WTC11 (cell line): ENCODE data around the gene ALS2. TPM values are rescaled to one million over a fixed set of nuclear protein-coding genes. Genes with fewer than 3 reads are reported as not detected.
"Not testable (repeated sequence)": the region's sequence is repeated elsewhere in the genome, so short reads cannot be mapped to it uniquely, and the experiment has no call there.

ENCODE experiments used
- ATAC-seq: fragments of 200-7000 bp; cut with Tn5 transposase; 2 replicates; pipeline ENCODE4 v1.10.0; 2021; ENCODE audit warnings: mild to moderate bottlenecking, moderate library complexity
- CTCF ChIA-PET: fragments of 300-600 bp; sonication (Branson Sonifier 250); formaldehyde crosslinking; loops from one replicate; lab custom pipeline; 2021; ENCODE audit warnings: antibody characterized with exemption; lab: Charles Lee
- POLR2A ChIA-PET: fragments of 350-600 bp; sonication (Branson Sonifier 250); formaldehyde crosslinking; loops from one replicate; lab custom pipeline; 2021; ENCODE audit warnings: antibody characterized with exemption; lab: Charles Lee
- DNase-seq: peaks from one replicate; pipeline ENCODE4 v3.0.0; 2021; ENCODE audit warnings: low spot score
- H3K27ac Mint-ChIP-seq: 2 replicates; pipeline ENCODE4 v1.8.0; 2021; ENCODE audit warnings: mixed read lengths
- H3K27me3 Mint-ChIP-seq: 2 replicates; pipeline ENCODE4 v1.8.0; 2021; ENCODE audit warnings: low read depth, mild to moderate bottlenecking, moderate library complexity, mixed read lengths
- H3K36me3 Mint-ChIP-seq: 2 replicates; pipeline ENCODE4 v1.8.0; 2021; ENCODE audit warnings: mixed read lengths
- H3K4me1 Mint-ChIP-seq: 2 replicates; pipeline ENCODE4 v1.8.0; 2022; ENCODE audit warnings: mixed read lengths
- H3K4me3 Mint-ChIP-seq: 2 replicates; pipeline ENCODE4 v1.8.0; 2021; ENCODE audit warnings: mild to moderate bottlenecking, moderate library complexity, mixed read lengths
- H3K9me3 Mint-ChIP-seq: 2 replicates; pipeline ENCODE4 v1.8.0; 2021; ENCODE audit warnings: mixed read lengths
- ELF4 ChIP-seq: sonication (generic); formaldehyde crosslinking; IDR thresholded peaks from 2 replicates; pipeline ENCODE4 v1.8.1; 2022; ENCODE audit warnings: low read depth, mild to moderate bottlenecking, moderate library complexity, missing genetic modification reagents
- FOXJ3 ChIP-seq: sonication (generic); formaldehyde crosslinking; IDR thresholded peaks from 2 replicates; pipeline ENCODE4 v1.9.0; 2021; ENCODE audit warnings: missing genetic modification reagents, mild to moderate bottlenecking, borderline replicate concordance
- GABPB1 ChIP-seq: sonication (generic); formaldehyde crosslinking; IDR thresholded peaks from 2 replicates; pipeline ENCODE4 v1.8.1; 2023; ENCODE audit warnings: mild to moderate bottlenecking, missing genetic modification reagents
- MXD4 ChIP-seq: fragments of 250-450 bp; sonication (Bioruptor Pico); IDR thresholded peaks from 2 replicates; pipeline ENCODE4 v1.8.0; 2021; ENCODE audit warnings: mild to moderate bottlenecking, moderate library complexity, borderline replicate concordance
- TCF7 ChIP-seq: sonication (generic); formaldehyde crosslinking; IDR thresholded peaks from 2 replicates; pipeline ENCODE4 v1.8.0; 2022; ENCODE audit warnings: mild to moderate bottlenecking, low read depth, missing genetic modification reagents, moderate library complexity
- ZNF219 ChIP-seq: sonication (generic); formaldehyde crosslinking; IDR thresholded peaks from 2 replicates; pipeline ENCODE4 v1.8.0; 2023; ENCODE audit warnings: missing genetic modification reagents, mild to moderate bottlenecking, borderline replicate concordance
- ZNF416 ChIP-seq: fragments of 250-450 bp; sonication (Bioruptor Pico); IDR thresholded peaks from 2 replicates; pipeline ENCODE4 v1.9.0; 2021; ENCODE audit warnings: mild to moderate bottlenecking, inconsistent platforms
- ZNF423 ChIP-seq: fragments of 250-450 bp; sonication (Bioruptor Pico); IDR thresholded peaks from 2 replicates; pipeline ENCODE4 v2.1.2; 2022; ENCODE audit warnings: mild to moderate bottlenecking, moderate library complexity
- total RNA-seq: library from RNA; stranded (reverse); gene quantifications from 3 replicates; pipeline ENCODE4 v1.2.3, GENCODE V29; 2021
- TF ChIP-seq, protein P1 (sequence below): sonication (generic); formaldehyde crosslinking; IDR thresholded peaks from 2 replicates; pipeline ENCODE4 v1.8.1; 2023; ENCODE audit warnings: mild to moderate bottlenecking, missing genetic modification reagents, borderline replicate concordance
- TF ChIP-seq, protein P2 (sequence below): sonication (generic); formaldehyde crosslinking; conservative IDR thresholded peaks from 2 replicates; pipeline ENCODE4 v1.8.1; 2022; ENCODE audit warnings: mild to moderate bottlenecking, missing genetic modification reagents
- TF ChIP-seq, protein P3 (sequence below): fragments of 250-450 bp; sonication (Bioruptor Pico); IDR thresholded peaks from 2 replicates; pipeline ENCODE4 v1.9.0; 2021; ENCODE audit warnings: mild to moderate bottlenecking
- TF ChIP-seq, protein P4 (sequence below): sonication (generic); formaldehyde crosslinking; IDR thresholded peaks from 2 replicates; pipeline ENCODE4 v1.8.1; 2023; ENCODE audit warnings: mild to moderate bottlenecking, missing genetic modification reagents
- TF ChIP-seq, protein P5 (sequence below): sonication (generic); formaldehyde crosslinking; IDR thresholded peaks from 2 replicates; pipeline ENCODE4 v1.8.0; 2022; ENCODE audit warnings: mild to moderate bottlenecking, missing genetic modification reagents

ALS2 gene
- total RNA-seq, 1 experiment from 2014 or later: 30.5 TPM

DNA sequence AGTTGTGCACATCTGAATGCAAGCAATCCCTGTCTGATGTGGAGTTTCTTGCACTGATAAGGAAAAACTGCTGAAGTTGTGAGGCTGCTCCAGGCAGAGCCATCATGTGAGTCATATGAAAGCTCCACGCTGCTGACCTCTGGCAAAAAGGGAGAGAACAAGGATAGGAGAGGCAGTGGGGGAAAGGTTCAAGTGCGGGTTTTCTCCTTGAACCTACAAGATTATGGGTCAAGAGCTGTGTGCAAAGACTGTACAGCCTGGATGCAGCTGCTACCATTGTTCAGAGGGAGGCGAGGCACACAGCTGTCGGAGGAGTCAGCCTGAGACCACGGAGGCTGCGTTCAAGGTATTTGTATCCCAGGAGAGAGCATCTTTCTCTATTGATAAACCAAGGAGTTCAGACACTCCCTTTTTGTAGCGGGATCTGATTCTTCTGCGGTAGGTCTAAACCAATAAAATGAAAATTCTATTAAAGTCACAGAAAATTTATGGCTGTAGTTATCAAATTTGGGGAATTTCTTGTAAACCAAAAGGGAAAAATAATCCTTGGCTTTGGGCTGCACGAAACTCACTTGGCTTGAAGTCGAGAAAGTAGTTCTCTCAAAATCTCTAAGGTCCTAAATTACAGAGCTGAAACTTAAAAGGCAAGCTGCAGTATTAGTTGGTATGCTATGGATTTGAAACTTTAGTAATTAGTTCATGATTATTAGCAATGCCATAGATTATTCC lies 25.9 kb upstream of the ALS2 start, which contains the start of gene CDK15 (continued):
- TF ChIP-seq, protein P1, sequence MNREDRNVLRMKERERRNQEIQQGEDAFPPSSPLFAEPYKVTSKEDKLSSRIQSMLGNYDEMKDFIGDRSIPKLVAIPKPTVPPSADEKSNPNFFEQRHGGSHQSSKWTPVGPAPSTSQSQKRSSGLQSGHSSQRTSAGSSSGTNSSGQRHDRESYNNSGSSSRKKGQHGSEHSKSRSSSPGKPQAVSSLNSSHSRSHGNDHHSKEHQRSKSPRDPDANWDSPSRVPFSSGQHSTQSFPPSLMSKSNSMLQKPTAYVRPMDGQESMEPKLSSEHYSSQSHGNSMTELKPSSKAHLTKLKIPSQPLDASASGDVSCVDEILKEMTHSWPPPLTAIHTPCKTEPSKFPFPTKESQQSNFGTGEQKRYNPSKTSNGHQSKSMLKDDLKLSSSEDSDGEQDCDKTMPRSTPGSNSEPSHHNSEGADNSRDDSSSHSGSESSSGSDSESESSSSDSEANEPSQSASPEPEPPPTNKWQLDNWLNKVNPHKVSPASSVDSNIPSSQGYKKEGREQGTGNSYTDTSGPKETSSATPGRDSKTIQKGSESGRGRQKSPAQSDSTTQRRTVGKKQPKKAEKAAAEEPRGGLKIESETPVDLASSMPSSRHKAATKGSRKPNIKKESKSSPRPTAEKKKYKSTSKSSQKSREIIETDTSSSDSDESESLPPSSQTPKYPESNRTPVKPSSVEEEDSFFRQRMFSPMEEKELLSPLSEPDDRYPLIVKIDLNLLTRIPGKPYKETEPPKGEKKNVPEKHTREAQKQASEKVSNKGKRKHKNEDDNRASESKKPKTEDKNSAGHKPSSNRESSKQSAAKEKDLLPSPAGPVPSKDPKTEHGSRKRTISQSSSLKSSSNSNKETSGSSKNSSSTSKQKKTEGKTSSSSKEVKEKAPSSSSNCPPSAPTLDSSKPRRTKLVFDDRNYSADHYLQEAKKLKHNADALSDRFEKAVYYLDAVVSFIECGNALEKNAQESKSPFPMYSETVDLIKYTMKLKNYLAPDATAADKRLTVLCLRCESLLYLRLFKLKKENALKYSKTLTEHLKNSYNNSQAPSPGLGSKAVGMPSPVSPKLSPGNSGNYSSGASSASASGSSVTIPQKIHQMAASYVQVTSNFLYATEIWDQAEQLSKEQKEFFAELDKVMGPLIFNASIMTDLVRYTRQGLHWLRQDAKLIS (CRISPR knock-in tag): no peak
- TF ChIP-seq, protein P2, sequence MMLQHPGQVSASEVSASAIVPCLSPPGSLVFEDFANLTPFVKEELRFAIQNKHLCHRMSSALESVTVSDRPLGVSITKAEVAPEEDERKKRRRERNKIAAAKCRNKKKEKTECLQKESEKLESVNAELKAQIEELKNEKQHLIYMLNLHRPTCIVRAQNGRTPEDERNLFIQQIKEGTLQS (CRISPR knock-in tag): no peak
- TF ChIP-seq, protein P3, sequence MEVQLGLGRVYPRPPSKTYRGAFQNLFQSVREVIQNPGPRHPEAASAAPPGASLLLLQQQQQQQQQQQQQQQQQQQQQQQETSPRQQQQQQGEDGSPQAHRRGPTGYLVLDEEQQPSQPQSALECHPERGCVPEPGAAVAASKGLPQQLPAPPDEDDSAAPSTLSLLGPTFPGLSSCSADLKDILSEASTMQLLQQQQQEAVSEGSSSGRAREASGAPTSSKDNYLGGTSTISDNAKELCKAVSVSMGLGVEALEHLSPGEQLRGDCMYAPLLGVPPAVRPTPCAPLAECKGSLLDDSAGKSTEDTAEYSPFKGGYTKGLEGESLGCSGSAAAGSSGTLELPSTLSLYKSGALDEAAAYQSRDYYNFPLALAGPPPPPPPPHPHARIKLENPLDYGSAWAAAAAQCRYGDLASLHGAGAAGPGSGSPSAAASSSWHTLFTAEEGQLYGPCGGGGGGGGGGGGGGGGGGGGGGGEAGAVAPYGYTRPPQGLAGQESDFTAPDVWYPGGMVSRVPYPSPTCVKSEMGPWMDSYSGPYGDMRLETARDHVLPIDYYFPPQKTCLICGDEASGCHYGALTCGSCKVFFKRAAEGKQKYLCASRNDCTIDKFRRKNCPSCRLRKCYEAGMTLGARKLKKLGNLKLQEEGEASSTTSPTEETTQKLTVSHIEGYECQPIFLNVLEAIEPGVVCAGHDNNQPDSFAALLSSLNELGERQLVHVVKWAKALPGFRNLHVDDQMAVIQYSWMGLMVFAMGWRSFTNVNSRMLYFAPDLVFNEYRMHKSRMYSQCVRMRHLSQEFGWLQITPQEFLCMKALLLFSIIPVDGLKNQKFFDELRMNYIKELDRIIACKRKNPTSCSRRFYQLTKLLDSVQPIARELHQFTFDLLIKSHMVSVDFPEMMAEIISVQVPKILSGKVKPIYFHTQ (CRISPR knock-in tag): no peak
- TF ChIP-seq MXD4: no peak
- TF ChIP-seq, protein P4, sequence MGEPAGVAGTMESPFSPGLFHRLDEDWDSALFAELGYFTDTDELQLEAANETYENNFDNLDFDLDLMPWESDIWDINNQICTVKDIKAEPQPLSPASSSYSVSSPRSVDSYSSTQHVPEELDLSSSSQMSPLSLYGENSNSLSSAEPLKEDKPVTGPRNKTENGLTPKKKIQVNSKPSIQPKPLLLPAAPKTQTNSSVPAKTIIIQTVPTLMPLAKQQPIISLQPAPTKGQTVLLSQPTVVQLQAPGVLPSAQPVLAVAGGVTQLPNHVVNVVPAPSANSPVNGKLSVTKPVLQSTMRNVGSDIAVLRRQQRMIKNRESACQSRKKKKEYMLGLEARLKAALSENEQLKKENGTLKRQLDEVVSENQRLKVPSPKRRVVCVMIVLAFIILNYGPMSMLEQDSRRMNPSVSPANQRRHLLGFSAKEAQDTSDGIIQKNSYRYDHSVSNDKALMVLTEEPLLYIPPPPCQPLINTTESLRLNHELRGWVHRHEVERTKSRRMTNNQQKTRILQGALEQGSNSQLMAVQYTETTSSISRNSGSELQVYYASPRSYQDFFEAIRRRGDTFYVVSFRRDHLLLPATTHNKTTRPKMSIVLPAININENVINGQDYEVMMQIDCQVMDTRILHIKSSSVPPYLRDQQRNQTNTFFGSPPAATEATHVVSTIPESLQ (CRISPR knock-in tag): no peak
- TF ChIP-seq, protein P5, sequence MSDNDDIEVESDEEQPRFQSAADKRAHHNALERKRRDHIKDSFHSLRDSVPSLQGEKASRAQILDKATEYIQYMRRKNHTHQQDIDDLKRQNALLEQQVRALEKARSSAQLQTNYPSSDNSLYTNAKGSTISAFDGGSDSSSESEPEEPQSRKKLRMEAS (CRISPR knock-in tag): no peak
- no peak for TF ChIP-seq GABPB1
- TF ChIP-seq FOXJ3 (CRISPR knock-in tag): no peak
- TF ChIP-seq ZNF423 (CRISPR knock-in tag): no peak
- no peak for TF ChIP-seq ELF4 (CRISPR knock-in tag)
- TF ChIP-seq ZNF416: no peak
- TF ChIP-seq TCF7 (CRISPR knock-in tag): no peak
- TF ChIP-seq ZNF219 (CRISPR knock-in tag): no peak
- TF ChIP-seq, all 79 proteins: peak for 0

DNA sequence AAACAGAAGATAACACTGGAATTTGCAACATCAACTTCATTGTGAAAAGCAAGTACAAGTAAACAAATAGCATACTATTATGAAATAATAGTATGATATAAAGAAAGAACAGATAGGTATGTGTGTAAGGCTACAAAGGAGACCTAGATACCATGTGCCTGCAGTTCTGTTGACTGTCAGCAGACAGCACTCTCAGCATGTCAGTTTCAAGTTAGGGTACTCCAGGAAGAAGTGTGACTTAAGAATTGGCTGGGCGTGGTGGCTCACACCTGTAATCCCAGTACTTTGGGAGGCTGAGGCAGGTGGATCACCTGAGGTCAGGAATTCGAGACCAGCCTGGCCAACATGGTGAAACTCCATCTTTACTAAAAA lies 18.2 kb upstream of the ALS2 start:
- H3K36me3 Mint-ChIP-seq, H3K4me3 Mint-ChIP-seq, POLR2A ChIA-PET, H3K27me3 Mint-ChIP-seq, H3K4me1 Mint-ChIP-seq, H3K9me3 Mint-ChIP-seq, DNase-seq, H3K27ac Mint-ChIP-seq: not testable (repeated sequence)
- CTCF ChIA-PET: interaction anchor here (0.7 kb wide), 1 partner anchor 912 kb away, joined by 3 read pairs; no protein-coding TSS in a partner anchor
- peak; percentile 65 for ATAC-seq
